ENCODE measurements around the gene SPOP.
"Not testable (repeated sequence)": the region's sequence is repeated elsewhere in the genome, so short reads cannot be mapped to it uniquely, and the experiment has no call there.

The SPOP gene

GRCh38 chr17:49656247-49656646 lies 21.6 kb downstream of the SPOP start:
- no peak for DNase-seq (ENCODE audit: low read depth, low spot score)

- no peak for DNase-seq (ENCODE audit: low read depth, low spot score)
Measured at GRCh38 chr17:49647256-49647585, 30.7 kb downstream of the SPOP start.

- DNase-seq (ENCODE audit: low read depth, low spot score), result peak; percentile 24
Measured at GRCh38 chr17:49646391-49647255, 31.3 kb downstream of the SPOP start.

GRCh38 chr17:49646056-49646390 lies 31.9 kb downstream of the SPOP start:
- not testable (repeated sequence) for DNase-seq (ENCODE audit: low read depth, low spot score)

GRCh38 chr17:49645654-49646053 lies 32.2 kb downstream of the SPOP start:
- DNase-seq (ENCODE audit: low read depth, low spot score), result no peak

GRCh38 chr17:49640556-49640955 lies 37.3 kb downstream of the SPOP start:
- DNase-seq (ENCODE audit: low read depth, low spot score), result no peak

- no peak for DNase-seq (ENCODE audit: low read depth, low spot score)
Measured at GRCh38 chr17:49638818-49639217, 39.1 kb downstream of the SPOP start.

GRCh38 chr17:49637739-49638138 lies 40.2 kb downstream of the SPOP start:
- DNase-seq (ENCODE audit: low read depth, low spot score), result no peak

- DNase-seq (ENCODE audit: low read depth, low spot score), result no peak
Measured at GRCh38 chr17:49637050-49637449, 40.8 kb downstream of the SPOP start.

- no peak for DNase-seq (ENCODE audit: low read depth, low spot score)
Measured at GRCh38 chr17:49635121-49635520, 42.8 kb downstream of the SPOP start.

- no peak for DNase-seq (ENCODE audit: low read depth, low spot score)
Measured at GRCh38 chr17:49634485-49634860, 43.4 kb downstream of the SPOP start.

- DNase-seq (ENCODE audit: low read depth, low spot score), result no peak
Measured at GRCh38 chr17:49633762-49634484, 44.0 kb downstream of the SPOP start.

GRCh38 chr17:49633250-49633649 lies 44.6 kb downstream of the SPOP start:
- DNase-seq (ENCODE audit: low read depth, low spot score), result no peak

GRCh38 chr17:49632201-49632600 lies 45.7 kb downstream of the SPOP start:
- DNase-seq (ENCODE audit: low read depth, low spot score), result no peak

- DNase-seq (ENCODE audit: low read depth, low spot score), result no peak
Measured at GRCh38 chr17:49631496-49631895, 46.4 kb downstream of the SPOP start.

GRCh38 chr17:49630113-49630900 lies 47.6 kb downstream of the SPOP start:
- DNase-seq (ENCODE audit: low read depth, low spot score), result no peak

GRCh38 chr17:49629447-49629846 lies 48.5 kb downstream of the SPOP start:
- DNase-seq (ENCODE audit: low read depth, low spot score), result no peak

GRCh38 chr17:49624896-49625295 lies 53.0 kb downstream of the SPOP start:
- no peak for DNase-seq (ENCODE audit: low read depth, low spot score)

GRCh38 chr17:49621946-49622529 lies 55.9 kb downstream of the SPOP start:
- DNase-seq (ENCODE audit: low read depth, low spot score), result no peak

GRCh38 chr17:49621420-49621819 lies 56.5 kb downstream of the SPOP start:
- DNase-seq (ENCODE audit: low read depth, low spot score), result no peak

GRCh38 chr17:49618028-49618611 lies 59.8 kb downstream of the SPOP start:
- no peak for DNase-seq (ENCODE audit: low read depth, low spot score)
